ENCODE data around the gene OR4X2.
"Not testable (repeated sequence)": the region's sequence is repeated elsewhere in the genome, so short reads cannot be mapped to it uniquely, and the experiment has no call there.

Gene OR4X2

DNA sequence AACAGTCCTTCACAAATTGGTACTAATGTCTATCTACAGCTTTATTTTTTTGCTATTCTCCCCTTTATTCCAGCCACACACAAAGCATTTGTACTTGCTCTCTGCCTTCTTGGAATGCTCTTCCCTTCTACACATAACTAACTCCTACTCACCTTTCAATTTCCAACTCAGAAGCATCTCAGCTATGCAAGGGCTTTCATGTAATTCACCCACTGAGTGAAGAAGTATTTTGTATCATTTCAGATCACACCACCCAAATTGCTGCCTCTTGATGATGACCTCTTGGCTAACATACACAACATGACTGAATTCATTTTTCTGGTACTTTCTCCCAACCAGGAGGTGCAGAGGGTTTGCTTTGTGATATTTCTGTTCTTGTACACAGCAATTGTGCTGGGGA, at the start of gene OR4X2:
Gene OR4X2 (plus strand): TSS at position 301 of the 400 bp plus-strand sequence. CDS start 0 bp downstream, at position 301.
- no peak for FAIRE-seq

DNA sequence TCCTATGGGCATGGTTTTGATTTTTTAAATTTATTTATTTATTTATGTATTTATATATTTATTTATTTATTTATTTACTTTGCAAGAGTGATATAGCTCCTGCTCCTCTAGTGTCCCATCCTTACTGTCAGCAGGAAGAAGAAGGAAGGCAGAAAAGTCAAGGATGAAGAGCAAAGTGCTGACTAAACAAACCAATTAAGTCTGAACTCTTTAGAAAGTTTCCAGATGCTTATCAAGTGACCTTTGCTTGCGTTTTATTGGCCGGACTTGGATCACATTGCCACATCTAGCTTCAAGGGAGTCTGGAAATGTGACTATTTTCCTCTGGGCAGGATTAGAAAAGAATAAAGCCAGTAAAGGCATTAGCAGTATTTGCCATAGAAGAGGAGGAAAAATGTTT, 37.0 kb upstream of the OR4X2 start:
- FAIRE-seq, result no peak

GRCh38 chr11:48210052-48210451, 34.9 kb upstream of the OR4X2 start:
- FAIRE-seq, result no peak

DNA sequence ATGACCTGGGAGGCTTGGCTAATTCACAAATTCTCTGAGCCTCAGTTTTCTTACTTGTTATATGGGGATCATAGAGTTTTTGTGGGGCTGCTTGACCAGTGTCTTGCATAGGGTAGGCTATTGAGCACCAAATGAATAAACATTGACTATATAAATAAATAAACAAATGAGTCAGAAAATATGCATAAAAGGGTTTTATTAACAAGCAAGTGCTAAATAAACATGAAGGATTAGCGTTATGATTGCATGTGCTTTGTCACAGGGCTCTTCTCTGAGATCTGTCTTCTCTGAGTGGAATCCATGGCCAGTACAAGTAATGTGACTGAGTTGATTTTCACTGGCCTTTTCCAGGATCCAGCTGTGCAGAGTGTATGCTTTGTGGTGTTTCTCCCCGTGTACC, 28.4 kb upstream of the OR4X2 start, which contains the start of gene OR4B1:
Gene OR4B1 (plus strand): TSS at position 301 of the 400 bp plus-strand sequence. CDS start 0 bp downstream, at position 301.
- FAIRE-seq, result no peak

DNA sequence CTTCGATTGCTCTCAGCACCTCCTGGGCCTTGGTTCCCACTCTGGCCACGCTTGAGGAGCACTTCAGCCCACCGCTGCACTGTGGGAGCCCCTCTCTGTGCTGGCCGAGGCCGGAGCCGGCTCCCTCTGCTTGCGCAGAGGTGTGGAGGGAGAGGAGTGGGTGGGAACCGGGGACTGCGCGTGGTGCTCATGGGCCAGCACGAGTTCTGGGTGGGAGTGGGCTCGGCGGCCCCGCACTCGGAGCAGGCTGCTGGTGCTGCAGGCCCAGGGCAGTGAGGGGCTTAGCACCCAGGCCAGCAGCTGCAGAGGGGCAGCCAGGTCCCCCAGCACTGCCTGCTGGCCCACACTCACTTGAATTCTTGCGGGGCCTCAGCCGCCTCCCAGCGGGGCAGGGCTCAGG, 16.1 kb upstream of the OR4X2 start:
- FAIRE-seq, result no peak

GRCh38 chr11:48230057-48230456, 14.8 kb upstream of the OR4X2 start:
- not testable (repeated sequence) for FAIRE-seq

DNA sequence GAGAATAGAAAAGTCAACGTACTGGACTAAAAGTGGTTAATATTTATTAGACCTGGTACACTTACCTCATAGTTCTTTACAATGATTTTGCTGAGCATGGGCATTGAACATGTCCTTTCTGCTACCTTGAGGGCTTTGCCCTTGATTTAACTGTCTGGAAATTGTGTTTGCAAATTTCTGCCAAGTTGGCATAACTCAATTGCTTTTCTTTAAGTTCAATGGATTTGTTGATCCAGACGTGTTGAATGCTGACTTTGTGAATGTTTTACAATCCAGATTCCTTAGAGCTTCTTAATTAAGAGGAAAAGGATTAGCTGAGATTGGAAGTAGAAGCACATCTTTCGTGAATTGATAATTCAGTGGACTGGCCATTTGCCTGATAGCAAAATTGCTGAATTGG, 7.2 kb upstream of the OR4X2 start:
- no peak for FAIRE-seq

DNA sequence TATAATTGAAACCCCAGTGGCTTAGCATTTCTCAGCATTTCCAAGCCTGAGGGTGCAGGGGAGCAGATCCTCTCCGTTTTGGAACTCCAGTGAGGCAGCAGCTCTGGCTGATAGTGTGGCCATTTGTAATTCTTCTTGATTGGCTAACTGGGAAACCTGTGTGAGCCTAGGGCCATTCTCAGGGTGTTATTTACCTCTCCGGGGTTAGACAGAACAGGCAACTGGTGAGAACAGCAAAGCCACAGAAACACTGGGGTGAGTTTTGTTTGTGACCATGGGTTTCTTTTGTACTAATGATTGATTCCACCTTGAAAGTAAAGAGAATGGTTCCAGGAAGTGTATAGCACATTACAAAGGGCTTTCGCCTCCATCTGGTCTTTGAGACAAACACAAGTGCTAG, 2.4 kb upstream of the OR4X2 start:
- FAIRE-seq, result no peak

- FAIRE-seq, result no peak
Measured at GRCh38 chr11:48248902-48249301, 4.0 kb downstream of the OR4X2 start.

DNA sequence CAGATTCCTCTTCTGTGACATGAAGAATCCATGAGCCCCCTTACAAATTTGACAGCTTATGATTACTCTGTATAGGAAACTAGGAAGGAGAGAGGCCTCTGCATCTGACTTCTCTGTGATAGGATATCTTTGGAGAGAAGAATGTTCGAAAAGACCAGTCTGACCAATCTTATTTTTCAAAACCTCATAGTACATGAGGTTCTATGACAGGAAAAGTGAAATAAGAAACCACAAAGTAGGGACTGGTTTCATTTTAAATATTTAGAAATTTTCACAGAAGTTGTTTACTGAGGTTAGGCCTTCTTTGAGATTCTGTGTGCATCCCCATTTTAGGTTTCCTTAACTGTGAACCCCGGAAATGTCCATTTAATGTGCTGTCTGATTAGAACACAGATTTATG, 16.7 kb downstream of the OR4X2 start:
- no peak for FAIRE-seq

GRCh38 chr11:48263423-48263911, 18.6 kb downstream of the OR4X2 start, which contains the start of gene OR4X1:
TSS of gene OR4X1 (plus strand) at chr11:48263861. CDS start at chr11:48263861, 0 bp downstream.
- FAIRE-seq, result no peak

GRCh38 chr11:48270621-48271020, 25.7 kb downstream of the OR4X2 start:
- FAIRE-seq, result no peak

GRCh38 chr11:48272606-48273005, 27.7 kb downstream of the OR4X2 start:
- no peak for FAIRE-seq
